Liver (tissue), 9 donors: Measurements from ENCODE around the gene SLC25A6. TPM values are rescaled to one million over a fixed set of nuclear protein-coding genes. Genes with fewer than 3 reads are reported as not detected.

Experiments
- DNase-seq: peaks from one replicate; pipeline ENCODE4 v3.0.0-alpha.2; 2017; ENCODE audit warnings: low spot score
- H3K27ac ChIP-seq, 2 donors: one replicate each; pipeline ENCODE4 v1.7.0; 2013; ENCODE audit warnings: inconsistent platforms in 2 of 2, low read length in 2 of 2, control low read depth in 1 of 2, low read depth in 1 of 2, mild to moderate bottlenecking in 1 of 2
- H3K27me3 ChIP-seq, 4 donors: one replicate each; pipeline versions ENCODE4 v1.6.1 to v1.7.0; 2013; ENCODE audit warnings: low read length in 3 of 4, inconsistent platforms in 1 of 4, mild to moderate bottlenecking in 1 of 4, moderate library complexity in 1 of 4; ENCODE audit not compliant: control insufficient read depth in 4 of 4, insufficient read depth in 4 of 4
- H3K36me3 ChIP-seq, 4 donors: one replicate each; pipeline versions ENCODE4 v1.6.1 to v1.7.0; 2013; ENCODE audit warnings: low read length in 3 of 4, mild to moderate bottlenecking in 3 of 4, low read depth in 1 of 4, moderate library complexity in 1 of 4; ENCODE audit not compliant: control insufficient read depth in 4 of 4, insufficient read depth in 3 of 4
- H3K4me1 ChIP-seq, 4 donors: one replicate each; pipeline versions ENCODE4 v1.6.1 to v1.7.0; 2013; ENCODE audit warnings: low read length in 3 of 4, mild to moderate bottlenecking in 3 of 4, moderate library complexity in 1 of 4; ENCODE audit not compliant: control insufficient read depth in 4 of 4, insufficient read depth in 4 of 4
- H3K4me3 ChIP-seq, 3 donors: one replicate each; pipeline versions ENCODE4 v1.6.1 to v1.7.0; 2013; ENCODE audit warnings: low read length in 3 of 3, control low read depth in 1 of 3, low read depth in 1 of 3, mild to moderate bottlenecking in 1 of 3
- H3K9ac ChIP-seq, 2 donors: one replicate each; pipeline ENCODE4 v1.7.0; 2013; ENCODE audit warnings: low read length in 2 of 2, mild to moderate bottlenecking in 2 of 2, moderate library complexity in 2 of 2, control low read depth in 1 of 2, low read depth in 1 of 2
- H3K9me3 ChIP-seq, 4 donors: one replicate each; pipeline versions ENCODE4 v1.6.1 to v1.7.0; 2013; ENCODE audit warnings: low read length in 3 of 4; ENCODE audit not compliant: control insufficient read depth in 4 of 4
- CTCF ChIP-seq: fragments of 150-350 bp; IDR thresholded peaks from 2 replicates; pipeline ENCODE4 v1.5.1; 2017; ENCODE audit warnings: improper control_type of control experiment, low read depth, low read length; ENCODE audit not compliant: missing input control
- EGR1 ChIP-seq, 2 donors: IDR thresholded peaks; 2 replicates each; pipeline ENCODE4 v1.6.1; 2016 to 2018; ENCODE audit warnings: antibody characterized with exemption in 2 of 2, low read depth in 2 of 2
- FOXA1 ChIP-seq: IDR thresholded peaks from 2 replicates; pipeline ENCODE4 v1.6.1; 2016; ENCODE audit warnings: antibody characterized with exemption
- FOXA2 ChIP-seq: IDR thresholded peaks from 2 replicates; pipeline ENCODE4 v1.6.1; 2016; ENCODE audit warnings: antibody characterized with exemption
- GABPA ChIP-seq, 2 donors: IDR thresholded peaks in 1 of 2; conservative IDR thresholded peaks in 1 of 2; 2 replicates each; pipeline ENCODE4 v1.6.1; 2016; ENCODE audit warnings: antibody characterized with exemption in 2 of 2, mild to moderate bottlenecking in 1 of 2, moderate library complexity in 1 of 2
- HNF4A ChIP-seq, 2 donors: conservative IDR thresholded peaks; 2 replicates each; pipeline ENCODE4 v1.6.1; 2016; ENCODE audit warnings: antibody characterized with exemption in 2 of 2, mild to moderate bottlenecking in 2 of 2
- HNF4G ChIP-seq: IDR thresholded peaks from 2 replicates; pipeline ENCODE4 v1.6.1; 2016; ENCODE audit warnings: antibody characterized with exemption
- JUND ChIP-seq, 2 donors: IDR thresholded peaks; 2 replicates each; pipeline ENCODE4 v1.6.1; 2016; ENCODE audit warnings: antibody characterized with exemption in 2 of 2
- NR2F2 ChIP-seq: IDR thresholded peaks from 2 replicates; pipeline ENCODE4 v1.6.1; 2016; ENCODE audit warnings: antibody characterized with exemption
- RAD21 ChIP-seq, 2 donors: IDR thresholded peaks; 2 replicates each; pipeline ENCODE4 v1.6.1; 2016; ENCODE audit warnings: antibody characterized with exemption in 2 of 2, mild to moderate bottlenecking in 2 of 2
- REST ChIP-seq: IDR thresholded peaks from 2 replicates; pipeline ENCODE4 v1.6.1; 2016; ENCODE audit warnings: antibody characterized with exemption, mild to moderate bottlenecking
- RXRA ChIP-seq, 2 donors: IDR thresholded peaks; 2 replicates each; pipeline ENCODE4 v1.6.1; 2017 to 2018; ENCODE audit warnings: antibody characterized with exemption in 2 of 2, mild to moderate bottlenecking in 1 of 2
- SP1 ChIP-seq: IDR thresholded peaks from 2 replicates; pipeline ENCODE4 v1.6.1; 2018; ENCODE audit warnings: antibody characterized with exemption, mild to moderate bottlenecking
- YY1 ChIP-seq: IDR thresholded peaks from 2 replicates; pipeline ENCODE4 v1.6.1; 2016; ENCODE audit warnings: antibody characterized with exemption, mild to moderate bottlenecking
- WGBS: extraction: QIAGEN DNeasy Blood & Tissue Kit; methylation state at CpG from one replicate; pipeline ENCODE4 v1.1.7; 2013; 5-methylcytosine and 5-hydroxymethylcytosine counted together
- polyA plus RNA-seq, 2 donors: library from polyadenylated mRNA; stranded (reverse) in 1 of 2; unstranded in 1 of 2; fragments of 200-250 nt in 1 of 2; fragments of >200 nt in 1 of 2; fragmentation: Nextera tagmentation in 1 of 2; extraction: Ambion mirVana in 1 of 2; gene quantifications; one replicate each; pipeline versions ENCODE4 v1.2.1 to v1.2.3, GENCODE V29; 2013 to 2015
- total RNA-seq, 2 donors: library from RNA; depleted of rRNA; stranded (reverse); fragments of >200 nt; gene quantifications; one replicate each; pipeline ENCODE4 v1.2.3, GENCODE V29; 2014
- TF ChIP-seq, protein P1 (sequence below): IDR thresholded peaks from 2 replicates; pipeline ENCODE4 v1.6.1; 2016; ENCODE audit warnings: antibody characterized with exemption
- TF ChIP-seq, protein P2 (sequence below): IDR thresholded peaks from 2 replicates; pipeline ENCODE4 v1.6.1; 2016; ENCODE audit warnings: antibody characterized with exemption
- donor health status: healthy.
- donor health status: healthy.
- donor health status: healthy.
- donor health status: healthy.
- donor health status: healthy.

SLC25A6 gene
- total and polyA plus RNA-seq, 4 donors: 44.8 to 110 (median 64.0) TPM

DNA sequence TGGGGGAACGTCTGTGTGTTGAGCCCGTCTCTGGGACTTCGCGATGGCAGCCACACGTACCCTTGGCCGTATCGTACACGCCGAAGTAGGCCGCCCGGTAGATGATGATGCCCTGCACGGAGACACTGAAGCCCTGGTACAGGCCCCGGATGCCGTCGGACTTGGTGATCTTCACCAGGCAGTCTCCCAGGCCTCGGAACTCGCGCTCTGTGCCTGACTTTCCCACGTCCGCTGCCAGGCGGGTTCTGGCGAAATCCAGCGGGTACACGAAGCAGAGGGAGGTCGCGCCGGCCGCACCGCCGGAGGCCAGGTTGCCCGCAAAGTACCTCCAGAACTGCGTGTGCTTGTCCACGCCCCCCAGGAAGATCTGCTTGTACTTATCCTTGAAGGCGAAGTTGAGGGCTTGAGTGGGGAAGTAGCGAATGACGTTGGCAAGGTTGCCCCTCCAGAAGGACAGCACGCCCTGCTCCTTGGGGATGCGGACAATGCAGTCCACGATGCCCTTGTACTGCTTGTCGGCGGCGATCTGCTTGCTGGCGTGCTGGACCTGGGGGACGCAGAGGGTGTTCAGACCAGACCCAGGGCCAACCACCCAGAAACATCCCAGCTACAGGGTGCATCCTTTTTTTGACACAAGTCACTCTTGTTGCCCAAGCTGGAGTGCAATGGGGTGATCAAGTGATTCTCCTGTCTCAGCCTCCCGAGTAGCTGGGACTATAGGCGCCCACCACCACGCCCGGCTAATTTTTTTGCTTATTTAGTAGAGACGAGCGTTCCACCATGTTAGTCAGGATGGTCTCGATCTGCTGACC is 2.5 kb downstream of the SLC25A6 start:
- Histone ChIP-seq H3K36me3 (peaks cover 38 to 56% (median 49%) of the 10 kb centered on the region in 4 donors), H3K4me3 (no peak overlapping the region), H3K9ac (no peak overlapping the region), H3K9me3 (no peaks in the 10 kb centered on the region), H3K4me1 (peaks cover 4 to 36% (median 24%) of the 10 kb centered on the region in 4 donors), H3K27me3 (no peaks in the 10 kb centered on the region), H3K27ac (no peak overlapping the region)
- no peak for DNase-seq
- 94% methylated on average over 51 of the region's 51 CpGs for WGBS
- TF ChIP-seq HNF4A (conservative IDR thresholded peaks at IDR 0.05) (no peak), FOXA2 (no peak), SP1 (no peak), FOXA1 (no peak), HNF4G (no peak), GABPA (IDR thresholded peaks at IDR 0.05 in 1 of 2, conservative IDR thresholded peaks at IDR 0.05 in 1 of 2) (no peak), NR2F2 (no peak), EGR1 (IDR thresholded peaks at IDR 0.05; ENCODE audit: low read depth in 2 of 2) (no peak), CTCF (no peak)
- TF ChIP-seq, protein P1, sequence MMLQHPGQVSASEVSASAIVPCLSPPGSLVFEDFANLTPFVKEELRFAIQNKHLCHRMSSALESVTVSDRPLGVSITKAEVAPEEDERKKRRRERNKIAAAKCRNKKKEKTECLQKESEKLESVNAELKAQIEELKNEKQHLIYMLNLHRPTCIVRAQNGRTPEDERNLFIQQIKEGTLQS: no peak

- Histone ChIP-seq H3K9me3 (no peaks in the 10 kb centered on the region), H3K4me1 (peaks cover 4 to 32% (median 23%) of the 10 kb centered on the region in 4 donors), H3K27me3 (no peaks in the 10 kb centered on the region), H3K36me3 (peaks cover 38 to 56% (median 49%) of the 10 kb centered on the region in 4 donors), H3K9ac (no peak overlapping the region), H3K27ac (no peak overlapping the region), H3K4me3 (no peak overlapping the region)
- no peak for TF ChIP-seq JUND (IDR thresholded peaks at IDR 0.05)
- TF ChIP-seq YY1: no peak
- no peak for TF ChIP-seq NR2F2
- TF ChIP-seq GABPA (IDR thresholded peaks at IDR 0.05 in 1 of 2, conservative IDR thresholded peaks at IDR 0.05 in 1 of 2): no peak
- no peak for TF ChIP-seq EGR1 (IDR thresholded peaks at IDR 0.05; ENCODE audit: low read depth in 2 of 2)
- no peak for TF ChIP-seq HNF4G
- no peak for TF ChIP-seq RXRA (IDR thresholded peaks at IDR 0.05)
- no peak for TF ChIP-seq FOXA2
- no peak for TF ChIP-seq SP1
- no peak for TF ChIP-seq REST
- no peak for TF ChIP-seq CTCF
- TF ChIP-seq, protein P2, sequence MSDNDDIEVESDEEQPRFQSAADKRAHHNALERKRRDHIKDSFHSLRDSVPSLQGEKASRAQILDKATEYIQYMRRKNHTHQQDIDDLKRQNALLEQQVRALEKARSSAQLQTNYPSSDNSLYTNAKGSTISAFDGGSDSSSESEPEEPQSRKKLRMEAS: no peak
- TF ChIP-seq RAD21 (IDR thresholded peaks at IDR 0.05): no peak
- WGBS: 84% methylated on average over 4 of the region's 4 CpGs
- no peak for DNase-seq
Measured at GRCh38 chrX:1388651-1389050, 3.3 kb downstream of the SLC25A6 start.
